Measurements from ENCODE around the gene LRIT1. TPM values are rescaled to one million over a fixed set of nuclear protein-coding genes. Genes with fewer than 3 reads are reported as not detected.

The LRIT1 gene
- total RNA-seq, 2 donors from 2014 or later: not detected

Other genes with a start within 250 kb of the LRIT1 start
- 100 to 1,000 TPM; 318 to 361 TPM for gene GHITM, start 102.0 kb downstream of the LRIT1 start, total RNA-seq
- gene GPR15LG, start 67.7 kb downstream of the LRIT1 start, total RNA-seq: 100 to 1,000 TPM; 402 to 621 TPM
- 100 to 1,000 TPM in 1 of 2 donors, 10 to 100 TPM in 1; 63.7 to 127 TPM for gene CDHR1, start 47.0 kb downstream of the LRIT1 start, total RNA-seq
- not detected for gene LRIT2, start 16.0 kb downstream of the LRIT1 start, total RNA-seq
- under 1 TPM in 1 of 2 donors, not detected in 1; 0.39 TPM for gene RGR, start 3.5 kb upstream of the LRIT1 start, total RNA-seq
- 10 to 100 TPM; 39.4 to 51.2 TPM for gene CCSER2, start 87.0 kb upstream of the LRIT1 start, total RNA-seq